RWPE2 (cell line): ENCODE measurements around the gene LEAP2.
A peak's percentile ranks its signal among the peaks of the same experiment; 100 is the strongest.

Source experiments
- ATAC-seq: fragments of 200-7000 bp; cut with Tn5 transposase; 3 replicates; pipeline ENCODE4 v1.9.1; 2021; ENCODE audit warnings: low read depth
- DNase-seq: peaks from one replicate; pipeline ENCODE4 v3.0.0-alpha.2; 2020; ENCODE audit warnings: low spot score
- H3K27ac ChIP-seq: fragments of 450-650 bp; 2 replicates; pipeline ENCODE4 v1.5.1; 2017; ENCODE audit warnings: mild to moderate bottlenecking; ENCODE audit not compliant: poor library complexity, severe bottlenecking
- H3K27me3 ChIP-seq: fragments of 250-450 bp; sonication (Bioruptor Pico); 2 replicates; pipeline ENCODE4 v1.5.1; 2021; ENCODE audit warnings: mild to moderate bottlenecking, moderate library complexity; ENCODE audit not compliant: insufficient read depth, poor library complexity, severe bottlenecking
- H3K36me3 ChIP-seq: fragments of 250-450 bp; sonication (Bioruptor Pico); 2 replicates; pipeline ENCODE4 v1.5.1; 2020; ENCODE audit warnings: low read depth, mild to moderate bottlenecking, moderate library complexity
- H3K4me1 ChIP-seq: fragments of 250-450 bp; sonication (Bioruptor Pico); 2 replicates; pipeline ENCODE4 v1.5.1; 2021; ENCODE audit warnings: mild to moderate bottlenecking, moderate library complexity; ENCODE audit not compliant: insufficient read depth, poor library complexity, severe bottlenecking
- H3K4me3 ChIP-seq: fragments of 250-450 bp; sonication (Bioruptor Pico); 2 replicates; pipeline ENCODE4 v1.5.1; 2021; ENCODE audit warnings: mild to moderate bottlenecking, moderate library complexity; ENCODE audit not compliant: severe bottlenecking
- H3K9me3 ChIP-seq: fragments of 250-450 bp; sonication (Bioruptor Pico); 2 replicates; pipeline ENCODE4 v1.5.1; 2021; ENCODE audit warnings: mild to moderate bottlenecking, moderate library complexity; ENCODE audit not compliant: severe bottlenecking
- CTCF ChIP-seq: fragments of 450-650 bp; IDR thresholded peaks from one replicate; pipeline ENCODE4 v1.5.1; 2017; ENCODE audit warnings: mild to moderate bottlenecking, moderate library complexity; ENCODE audit not compliant: poor library complexity, severe bottlenecking

Gene LEAP2

GRCh38 chr5:132826424-132827082, 46.9 kb upstream of the LEAP2 start:
- Histone ChIP-seq H3K4me3 (no peak overlapping the region), H3K36me3 (no peaks in the 10 kb centered on the region), H3K27me3 (no peaks in the 10 kb centered on the region), H3K4me1 (no peaks in the 10 kb centered on the region), H3K9me3 (no peaks in the 10 kb centered on the region), H3K27ac (no peak overlapping the region)
- DNase-seq (no peak), ATAC-seq (no peak)
- no peak for TF ChIP-seq CTCF

GRCh38 chr5:132827943-132828673, 45.4 kb upstream of the LEAP2 start:
- TF ChIP-seq CTCF: no peak
- no peaks in the 10 kb centered on the region for H3K9me3 ChIP-seq

GRCh38 chr5:132828846-132829494, 44.5 kb upstream of the LEAP2 start:
- Histone ChIP-seq H3K4me1 (no peaks in the 10 kb centered on the region), H3K9me3 (no peaks in the 10 kb centered on the region), H3K27ac (no peak overlapping the region), H3K36me3 (no peaks in the 10 kb centered on the region), H3K4me3 (peak overlapping the region; percentile 74), H3K27me3 (no peaks in the 10 kb centered on the region)
- no peak for TF ChIP-seq CTCF
- DNase-seq: no peak
- ATAC-seq: no peak

More at GRCh38 chr5:132827943-132828673, 45.4 kb upstream of the LEAP2 start:
- ATAC-seq (no peak), DNase-seq (no peak)
- Histone ChIP-seq H3K36me3 (no peaks in the 10 kb centered on the region), H3K4me1 (no peaks in the 10 kb centered on the region), H3K4me3 (no peak overlapping the region), H3K27me3 (no peaks in the 10 kb centered on the region), H3K27ac (no peak overlapping the region)

- peak; percentile 85 for ATAC-seq
These were observed 43.6 kb upstream of the LEAP2 start for GRCh38 chr5:132829742-132830435.

More at GRCh38 chr5:132829742-132830435, 43.6 kb upstream of the LEAP2 start:
- H3K27me3 ChIP-seq: no peaks in the 10 kb centered on the region
- no peaks in the 10 kb centered on the region for H3K36me3 ChIP-seq
- no peaks in the 10 kb centered on the region for H3K9me3 ChIP-seq
- peak overlapping the region; percentile 21 for H3K27ac ChIP-seq
- peak; percentile 83 for DNase-seq
- no peaks in the 10 kb centered on the region for H3K4me1 ChIP-seq
- peak overlapping the region; percentile 74 for H3K4me3 ChIP-seq
- TF ChIP-seq CTCF: peak; percentile 98
